ENCODE data around the gene HSPE1.
"Not testable (repeated sequence)": the region's sequence is repeated elsewhere in the genome, so short reads cannot be mapped to it uniquely, and the experiment has no call there.

Gene HSPE1

GRCh38 chr2:197498937-197499593 is 1.1 kb upstream of the HSPE1 start:
- DNase-seq: no peak

DNA sequence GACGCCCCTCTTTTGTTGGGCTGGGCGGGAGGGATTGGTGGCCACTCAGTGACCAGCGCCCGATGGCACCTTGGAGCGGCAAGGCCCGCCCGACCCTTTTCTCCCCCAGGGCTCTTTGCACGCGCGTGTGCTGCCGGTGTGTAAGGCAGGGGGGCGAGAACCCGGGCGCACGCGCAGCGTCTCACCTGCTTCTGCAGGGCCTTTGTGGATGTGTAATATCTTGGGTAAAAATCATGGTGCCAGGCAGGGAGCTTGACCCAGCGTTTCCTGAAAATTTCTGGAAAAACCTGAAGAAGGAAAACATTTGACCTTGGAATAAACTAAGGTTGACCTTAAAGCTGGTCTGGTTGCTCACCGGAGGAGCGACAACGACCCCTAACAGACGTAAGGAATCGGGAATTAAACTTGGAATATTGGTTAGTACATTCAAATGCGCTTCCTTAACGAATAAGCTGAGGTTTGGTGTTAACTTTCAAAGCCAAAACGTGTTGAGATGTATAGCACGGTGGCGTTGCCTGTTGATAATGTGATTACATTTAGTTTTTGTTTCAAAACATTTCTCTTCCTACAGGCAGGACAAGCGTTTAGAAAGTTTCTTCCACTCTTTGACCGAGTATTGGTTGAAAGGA is 438 bp downstream of the HSPE1 start:
- DNase-seq: no peak

- DNase-seq: no peak
Observed at GRCh38 chr2:197502201-197502600, 2.0 kb downstream of the HSPE1 start.

- DNase-seq: no peak
Observed at GRCh38 chr2:197502685-197503084, 2.5 kb downstream of the HSPE1 start.

DNA sequence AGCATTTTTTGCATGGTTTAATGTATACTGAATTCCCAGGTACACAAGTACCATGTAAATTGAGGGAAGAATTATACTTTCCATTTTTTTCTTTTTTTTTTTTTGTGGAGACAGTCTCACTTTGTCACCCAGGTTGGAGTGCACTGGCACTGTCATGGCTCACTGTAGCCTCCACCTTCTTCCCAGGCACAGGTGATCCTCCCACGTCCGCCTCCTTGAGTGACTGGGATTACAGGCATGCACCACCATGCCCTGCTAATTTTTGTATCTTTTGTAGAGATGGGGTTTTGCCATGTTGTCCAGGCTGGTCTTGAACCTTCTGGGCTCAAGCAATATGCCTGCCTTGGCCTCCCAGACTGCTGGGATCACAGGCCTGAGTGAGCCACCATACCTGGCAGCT is 3.8 kb downstream of the HSPE1 start:
- DNase-seq: no peak

DNA sequence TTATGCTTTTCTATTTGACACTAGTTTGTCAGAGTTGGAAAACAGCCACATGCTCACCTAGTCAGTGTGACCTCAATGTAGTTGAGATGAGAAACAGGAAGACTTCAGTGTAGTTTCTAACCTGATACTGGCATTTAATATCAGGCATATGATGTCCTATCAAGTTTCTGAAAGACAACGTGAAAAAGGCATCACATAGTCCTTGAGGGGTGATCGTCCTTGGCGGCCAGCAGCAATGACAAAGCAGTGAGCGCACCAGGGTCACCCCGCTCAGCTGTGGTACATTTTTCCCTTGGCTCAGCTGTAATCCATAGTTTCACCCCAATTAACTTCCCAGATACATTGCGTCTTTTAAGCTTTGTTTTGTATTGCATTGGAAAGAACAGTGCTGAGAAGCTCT is 4.3 kb downstream of the HSPE1 start:
- no peak for DNase-seq

DNA sequence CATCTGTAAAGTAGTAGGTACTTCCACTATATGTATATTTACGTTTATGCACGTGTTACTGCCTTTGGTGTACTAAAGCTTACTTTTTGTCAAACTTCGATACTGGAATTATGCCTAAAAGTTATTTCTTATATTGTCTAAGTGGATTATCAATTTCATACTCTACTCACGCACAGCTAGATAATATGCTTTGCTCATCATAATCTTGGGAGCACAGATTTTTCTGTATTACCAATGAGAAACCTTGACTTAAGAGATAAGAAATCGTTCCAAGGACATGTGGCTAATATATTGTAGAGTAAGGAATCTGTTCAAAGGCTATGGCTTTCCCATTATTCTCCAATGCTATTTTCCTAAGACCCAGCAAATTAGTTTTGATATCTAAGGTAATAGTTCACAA is 6.5 kb downstream of the HSPE1 start:
- no peak for DNase-seq

DNA sequence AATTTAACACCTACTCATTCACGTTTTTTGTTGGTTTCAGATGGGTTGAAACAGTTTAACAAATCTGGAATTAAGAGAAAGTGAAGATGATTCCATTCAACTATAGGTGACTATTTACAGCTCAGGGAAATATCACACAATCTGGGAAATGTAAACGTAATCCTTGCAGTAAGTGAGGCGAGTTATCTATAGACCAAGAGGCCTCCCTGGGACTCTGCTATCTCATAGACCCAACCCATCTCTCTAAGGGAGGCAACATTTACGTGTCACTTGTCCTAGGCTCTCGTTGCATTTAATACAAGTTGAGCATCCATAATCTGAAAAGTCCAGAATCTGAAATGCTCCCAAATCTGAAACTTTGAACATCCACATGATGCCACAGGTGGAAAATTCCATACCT is 13.7 kb downstream of the HSPE1 start:
- DNase-seq: no peak

DNA sequence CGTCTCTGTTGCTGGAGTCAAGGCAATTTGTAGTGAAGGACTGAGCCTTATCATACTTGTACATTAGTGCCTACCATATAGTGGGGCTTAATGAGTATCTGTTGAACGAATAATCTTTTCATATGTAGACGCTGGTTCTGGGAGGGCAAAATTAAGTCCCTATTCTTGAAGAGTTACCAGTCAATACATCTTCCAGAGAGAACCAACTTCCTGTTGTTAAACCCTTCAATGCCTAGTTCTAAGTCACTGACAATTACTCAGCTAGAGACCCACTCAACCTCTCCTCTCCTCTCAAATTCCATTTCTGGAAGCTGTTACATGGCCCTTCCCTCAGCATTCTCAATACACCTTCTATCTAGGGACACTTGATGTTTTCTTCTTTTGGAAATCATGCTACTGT is 14.6 kb downstream of the HSPE1 start:
- no peak for DNase-seq

DNA sequence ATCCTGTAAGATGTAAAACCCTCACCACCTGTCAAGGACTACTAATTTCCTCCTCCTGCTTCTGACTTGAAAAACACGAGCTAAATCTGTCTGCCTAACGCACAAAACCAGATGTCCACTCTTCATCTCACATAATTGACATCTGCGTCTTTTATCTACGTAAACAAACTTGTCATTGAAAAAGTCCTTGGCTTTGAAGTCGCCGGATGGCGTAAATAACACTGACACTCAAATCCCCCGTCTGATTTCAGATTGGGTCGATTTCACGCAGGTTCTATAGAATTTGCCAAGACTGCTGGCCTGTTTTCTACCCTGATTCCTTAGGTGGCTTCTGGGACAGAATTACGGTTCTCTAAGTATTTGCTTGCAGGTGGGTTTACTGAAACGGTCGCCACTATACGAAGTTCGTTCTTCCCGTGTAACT is 15.1 kb downstream of the HSPE1 start:
- DNase-seq: no peak

- DNase-seq: peak; percentile 86
Observed at GRCh38 chr2:197515739-197516392, 15.7 kb downstream of the HSPE1 start, which contains the start of gene MOB4. Gene MOB4, plus strand, starts transcription at chr2:197516066. Its CDS starts 21 bp downstream, at chr2:197516087.

- DNase-seq: no peak
Observed at GRCh38 chr2:197516393-197516761, 16.2 kb downstream of the HSPE1 start.

- no peak for DNase-seq
Observed at GRCh38 chr2:197517150-197517549, 17.0 kb downstream of the HSPE1 start.

- DNase-seq: no peak
Observed at GRCh38 chr2:197538412-197538811, 38.2 kb downstream of the HSPE1 start.

DNA sequence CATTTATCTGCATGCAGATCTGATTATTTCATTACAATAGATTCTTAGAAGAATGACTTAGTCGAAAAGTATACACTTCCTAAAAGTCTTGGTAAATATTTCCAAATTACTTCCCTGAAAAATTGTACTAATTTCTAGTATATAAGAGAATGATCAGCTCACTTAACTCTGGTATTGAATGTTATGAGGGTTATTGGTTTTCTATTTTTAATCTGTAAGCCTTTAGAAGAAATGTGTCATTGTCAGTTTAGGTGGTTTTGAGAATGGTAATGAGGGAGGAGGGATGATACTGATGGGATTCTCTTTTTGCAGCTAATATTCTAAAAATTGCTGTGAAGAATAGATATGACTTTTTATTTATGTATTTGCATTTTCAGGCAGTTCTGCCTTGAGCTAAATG is 39.6 kb downstream of the HSPE1 start:
- DNase-seq: no peak

DNA sequence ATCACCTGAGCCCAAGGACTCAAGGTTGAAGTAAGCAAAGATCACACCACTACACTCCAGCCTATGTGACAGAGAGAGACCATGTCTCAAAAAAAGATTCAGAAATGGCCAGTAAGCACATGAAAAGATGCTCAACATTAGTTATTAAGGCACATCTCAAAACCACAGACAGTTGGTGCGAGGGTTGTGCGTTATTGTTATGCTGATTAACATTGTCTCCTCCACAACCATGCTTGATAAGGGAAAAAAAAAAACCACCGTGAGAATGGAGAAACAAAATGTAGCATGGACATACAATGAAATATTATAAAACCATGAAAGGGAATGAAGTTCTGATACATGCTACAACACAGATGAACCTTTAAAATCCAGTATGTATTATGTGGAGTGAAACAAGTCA is 43.0 kb downstream of the HSPE1 start:
- DNase-seq: no peak

- no peak for DNase-seq
Observed at GRCh38 chr2:197547163-197547900, 47.2 kb downstream of the HSPE1 start.

DNA sequence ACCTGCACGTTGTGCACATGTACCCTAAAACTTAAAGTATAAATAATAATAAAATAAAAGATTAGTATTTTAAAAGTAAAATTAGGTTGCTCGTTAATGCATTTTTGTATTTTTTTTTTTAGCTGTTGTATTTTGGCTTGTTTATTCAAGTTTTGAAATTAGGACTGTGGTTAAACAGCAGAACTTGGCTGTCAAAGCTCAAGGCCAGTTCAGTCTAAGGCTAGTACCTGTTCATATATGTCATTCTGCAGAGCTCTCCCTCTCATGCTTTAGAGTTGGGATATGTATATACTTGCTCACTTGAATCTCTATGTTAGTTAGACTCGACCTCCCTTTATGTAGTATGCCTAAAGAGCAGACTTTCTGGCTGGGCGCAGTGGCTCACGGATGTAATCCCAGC is 48.4 kb downstream of the HSPE1 start:
- DNase-seq: no peak

DNA sequence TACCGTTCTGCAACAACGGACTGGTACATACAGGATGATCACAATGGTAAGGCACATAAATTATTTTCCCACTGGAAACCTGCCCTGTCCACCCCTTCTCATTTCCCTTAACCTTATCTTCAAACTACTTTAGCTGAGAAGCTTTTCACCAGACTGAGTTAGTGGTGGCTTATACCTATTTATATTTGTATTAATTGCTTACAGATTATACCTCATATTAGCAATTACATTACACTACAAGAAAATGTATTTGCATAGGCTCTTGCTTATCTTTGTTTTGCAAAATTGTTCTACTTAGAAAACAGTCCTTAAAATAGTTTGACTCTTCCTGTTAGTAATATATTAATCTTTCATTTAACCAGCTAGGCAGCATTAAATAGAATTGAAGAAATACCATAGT is 51.1 kb downstream of the HSPE1 start:
- not testable (repeated sequence) for DNase-seq
